HEK293T (cell line): ENCODE data around the gene GTF2B.

Experiments
- ARNT ChIP-seq: fragments of 450-650 bp; IDR thresholded peaks from 2 replicates; pipeline ENCODE4 v1.6.1; 2017; ENCODE audit warnings: mild to moderate bottlenecking
- BHLHE40 ChIP-seq: fragments of 450-650 bp; IDR thresholded peaks from 2 replicates; pipeline ENCODE4 v1.6.1; 2016; ENCODE audit warnings: mild to moderate bottlenecking, moderate library complexity, borderline replicate concordance
- CTBP1 ChIP-seq: fragments of 450-650 bp; IDR thresholded peaks from 2 replicates; pipeline ENCODE4 v1.6.1; 2016; ENCODE audit warnings: borderline replicate concordance
- ELF4 ChIP-seq: fragments of 450-650 bp; IDR thresholded peaks from 2 replicates; pipeline ENCODE4 v1.6.1; 2017; ENCODE audit warnings: antibody characterized with exemption
- FOXM1 ChIP-seq: fragments of 450-650 bp; IDR thresholded peaks from 2 replicates; pipeline ENCODE4 v1.6.1; 2017; ENCODE audit warnings: mild to moderate bottlenecking, borderline replicate concordance
- HDGF ChIP-seq: fragments of 450-650 bp; IDR thresholded peaks from 2 replicates; pipeline ENCODE4 v1.6.1; 2017; ENCODE audit warnings: antibody characterized with exemption, borderline replicate concordance
- LEF1 ChIP-seq: fragments of 450-650 bp; IDR thresholded peaks from 2 replicates; pipeline ENCODE4 v1.6.1; 2017; ENCODE audit warnings: mild to moderate bottlenecking, borderline replicate concordance
- SP1 ChIP-seq: fragments of 450-650 bp; IDR thresholded peaks from 2 replicates; pipeline ENCODE4 v1.6.1; 2017
- SUZ12 ChIP-seq: fragments of 450-650 bp; IDR thresholded peaks from 2 replicates; pipeline ENCODE4 v1.6.1; 2016; ENCODE audit warnings: mild to moderate bottlenecking
- TARDBP ChIP-seq: fragments of 450-650 bp; IDR thresholded peaks from 2 replicates; pipeline ENCODE4 v1.6.1; 2016
- ZNF384 ChIP-seq: fragments of 450-650 bp; IDR thresholded peaks from 2 replicates; pipeline ENCODE4 v1.6.1; 2016

- TF ChIP-seq BHLHE40 (no peak), SUZ12 (no peak), LEF1 (no peak), TARDBP (peak; percentile 50; the same call in 1 of the 2 replicates), ARNT (no peak), ELF4 (peak; percentile 87), CTBP1 (peak; percentile 65), FOXM1 (no peak), HDGF (no peak), SP1 (no peak), ZNF384 (no peak)
Observed at GRCh38 chr1:88891318-88891950, at the start of gene GTF2B.
